Progenitor cell of endocrine pancreas (in vitro differentiated cells): Measurements from ENCODE around the gene STK32C. TPM values are rescaled to one million over a fixed set of nuclear protein-coding genes. Genes with fewer than 3 reads are reported as not detected.

ENCODE experiments used
- DNase-seq: peaks from one replicate; pipeline ENCODE4 v3.0.0; 2021; ENCODE audit warnings: low spot score; ENCODE audit not compliant: unreplicated experiment
- H3K27ac Mint-ChIP-seq: 2 replicates; pipeline ENCODE4 v1.8.0; 2021; ENCODE audit warnings: mild to moderate bottlenecking, moderate library complexity, mixed read lengths
- H3K27me3 Mint-ChIP-seq: 2 replicates; pipeline ENCODE4 v1.8.0; 2021; ENCODE audit warnings: mixed read lengths
- H3K36me3 Mint-ChIP-seq: 2 replicates; pipeline ENCODE4 v1.8.0; 2022; ENCODE audit warnings: mixed read lengths; ENCODE audit not compliant: insufficient read depth
- H3K4me1 Mint-ChIP-seq: 2 replicates; pipeline ENCODE4 v1.8.0; 2021; ENCODE audit warnings: low read depth, mixed read lengths
- H3K4me3 Mint-ChIP-seq: 2 replicates; pipeline ENCODE4 v1.8.0; 2021; ENCODE audit warnings: low read depth, mild to moderate bottlenecking, moderate library complexity, mixed read lengths
- H3K9me3 Mint-ChIP-seq: 2 replicates; pipeline ENCODE4 v1.8.0; 2021; ENCODE audit warnings: low read depth, mixed read lengths
- CTCF ChIP-seq: fragments of 200-600 bp; sonication (generic); IDR thresholded peaks from one replicate; pipeline ENCODE4 v1.5.0; 2021; ENCODE audit warnings: antibody characterized with exemption, mild to moderate bottlenecking; ENCODE audit not compliant: unreplicated experiment
- total RNA-seq: library from RNA; stranded (reverse); gene quantifications from 2 replicates; pipeline ENCODE4 v1.2.1, GENCODE V29; 2021

The STK32C gene
- total RNA-seq, 1 donor from 2014 or later: 10.0 TPM

GRCh38 chr10:132332433-132332754, 24.6 kb upstream of the STK32C start:
- peaks cover 7% of the 10 kb centered on the region for H3K36me3 Mint-ChIP-seq
- H3K9me3 Mint-ChIP-seq: no peaks in the 10 kb centered on the region
- no peaks in the 10 kb centered on the region for H3K27me3 Mint-ChIP-seq
- DNase-seq: no peak
- TF ChIP-seq CTCF: no peak
- peaks cover 40% of the 10 kb centered on the region for H3K4me1 Mint-ChIP-seq
- H3K27ac Mint-ChIP-seq: peak overlapping the region; percentile 59
- H3K4me3 Mint-ChIP-seq: peak overlapping the region; percentile 91

GRCh38 chr10:132331601-132332432, 24.1 kb upstream of the STK32C start, which contains the start of gene LRRC27:
LRRC27 (plus strand) TSS chr10:132332193; CDS start chr10:132333525, 1,332 bp downstream.
- Mint-ChIP-seq H3K27ac (peak within 1 kb of the TSS; percentile 95), H3K27me3 (no peaks in the 10 kb centered on the region), H3K9me3 (no peaks in the 10 kb centered on the region), H3K4me3 (peak within 1 kb of the TSS; percentile 91), H3K4me1 (peaks cover 40% of the 10 kb centered on the region), H3K36me3 (peaks cover 9% of the 10 kb centered on the region)
- DNase-seq: peak; percentile 100
- TF ChIP-seq CTCF: no peak

GRCh38 chr10:132330486-132330833, 22.7 kb upstream of the STK32C start:
- DNase-seq: no peak
- Mint-ChIP-seq H3K27ac (no peak overlapping the region), H3K4me1 (peaks cover 30% of the 10 kb centered on the region), H3K9me3 (no peaks in the 10 kb centered on the region), H3K4me3 (peak overlapping the region; percentile 91), H3K36me3 (peaks cover 16% of the 10 kb centered on the region), H3K27me3 (no peaks in the 10 kb centered on the region)
- TF ChIP-seq CTCF: no peak

- TF ChIP-seq CTCF: no peak
- H3K4me3 Mint-ChIP-seq: peak overlapping the region; percentile 91
Measured at GRCh38 chr10:132329565-132330485, 22.1 kb upstream of the STK32C start.

GRCh38 chr10:132328738-132329137, 21.0 kb upstream of the STK32C start:
- no peak overlapping the region for H3K4me3 Mint-ChIP-seq
- H3K27me3 Mint-ChIP-seq: no peaks in the 10 kb centered on the region
- no peaks in the 10 kb centered on the region for H3K9me3 Mint-ChIP-seq
- peaks cover 28% of the 10 kb centered on the region for H3K4me1 Mint-ChIP-seq
- no peak overlapping the region for H3K27ac Mint-ChIP-seq
- DNase-seq: no peak
- TF ChIP-seq CTCF: no peak
- peaks cover 19% of the 10 kb centered on the region for H3K36me3 Mint-ChIP-seq

More at GRCh38 chr10:132329565-132330485, 22.1 kb upstream of the STK32C start:
- no peak for DNase-seq
- H3K9me3 Mint-ChIP-seq: no peaks in the 10 kb centered on the region
- no peaks in the 10 kb centered on the region for H3K27me3 Mint-ChIP-seq
- peaks cover 28% of the 10 kb centered on the region for H3K4me1 Mint-ChIP-seq
- H3K36me3 Mint-ChIP-seq: peaks cover 17% of the 10 kb centered on the region
- H3K27ac Mint-ChIP-seq: peak overlapping the region; percentile 9
